Lower leg skin (tissue), 3 donors: ENCODE measurements around the gene RPS6KL1.

Experiments used
- POLR2A ChIP-seq, 2 donors: fragments of 450-650 bp; IDR thresholded peaks; one replicate each; pipeline ENCODE4 v1.6.1; 2016 to 2017; ENCODE audit warnings: antibody characterized with exemption in 2 of 2, mild to moderate bottlenecking in 1 of 2, moderate library complexity in 1 of 2
- TF ChIP-seq, protein P1 (sequence below), 3 donors: fragments of 450-650 bp; IDR thresholded peaks; one replicate each; pipeline ENCODE4 v1.5.1; 2016; ENCODE audit warnings: antibody characterized with exemption in 3 of 3, mild to moderate bottlenecking in 3 of 3, moderate library complexity in 2 of 3

DNA sequence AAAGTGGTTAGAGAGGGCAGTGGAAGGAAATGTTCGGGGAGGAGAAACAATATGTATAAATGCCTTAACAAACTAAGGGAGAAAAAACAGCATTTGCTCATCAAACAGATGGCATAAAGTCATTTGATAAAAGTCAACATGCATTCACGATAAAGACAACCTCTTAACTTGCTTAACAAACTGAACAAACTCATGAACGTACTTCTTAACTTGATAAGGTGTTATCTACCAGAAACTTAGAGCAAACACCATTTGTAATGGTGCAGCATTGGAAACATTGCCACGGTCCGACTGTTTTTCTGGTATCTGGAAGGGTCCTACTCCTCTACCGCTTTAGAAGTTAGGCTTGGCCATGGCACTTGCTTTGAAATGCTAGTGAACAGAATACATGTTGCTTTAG lies 4.2 kb upstream of the RPS6KL1 start:
- TF ChIP-seq, protein P1, sequence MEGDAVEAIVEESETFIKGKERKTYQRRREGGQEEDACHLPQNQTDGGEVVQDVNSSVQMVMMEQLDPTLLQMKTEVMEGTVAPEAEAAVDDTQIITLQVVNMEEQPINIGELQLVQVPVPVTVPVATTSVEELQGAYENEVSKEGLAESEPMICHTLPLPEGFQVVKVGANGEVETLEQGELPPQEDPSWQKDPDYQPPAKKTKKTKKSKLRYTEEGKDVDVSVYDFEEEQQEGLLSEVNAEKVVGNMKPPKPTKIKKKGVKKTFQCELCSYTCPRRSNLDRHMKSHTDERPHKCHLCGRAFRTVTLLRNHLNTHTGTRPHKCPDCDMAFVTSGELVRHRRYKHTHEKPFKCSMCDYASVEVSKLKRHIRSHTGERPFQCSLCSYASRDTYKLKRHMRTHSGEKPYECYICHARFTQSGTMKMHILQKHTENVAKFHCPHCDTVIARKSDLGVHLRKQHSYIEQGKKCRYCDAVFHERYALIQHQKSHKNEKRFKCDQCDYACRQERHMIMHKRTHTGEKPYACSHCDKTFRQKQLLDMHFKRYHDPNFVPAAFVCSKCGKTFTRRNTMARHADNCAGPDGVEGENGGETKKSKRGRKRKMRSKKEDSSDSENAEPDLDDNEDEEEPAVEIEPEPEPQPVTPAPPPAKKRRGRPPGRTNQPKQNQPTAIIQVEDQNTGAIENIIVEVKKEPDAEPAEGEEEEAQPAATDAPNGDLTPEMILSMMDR (IDR thresholded peaks at IDR 0.05) = no peak
- TF ChIP-seq POLR2A (IDR thresholded peaks at IDR 0.05) = no peak
